ENCODE data around the gene SARDH. TPM values are rescaled to one million over a fixed set of nuclear protein-coding genes. Genes with fewer than 3 reads are reported as not detected.

The SARDH gene
- total and polyA plus RNA-seq, 3 experiments from 2014 or later: 1.3 to 2.0 (median 1.8) TPM

DNA sequence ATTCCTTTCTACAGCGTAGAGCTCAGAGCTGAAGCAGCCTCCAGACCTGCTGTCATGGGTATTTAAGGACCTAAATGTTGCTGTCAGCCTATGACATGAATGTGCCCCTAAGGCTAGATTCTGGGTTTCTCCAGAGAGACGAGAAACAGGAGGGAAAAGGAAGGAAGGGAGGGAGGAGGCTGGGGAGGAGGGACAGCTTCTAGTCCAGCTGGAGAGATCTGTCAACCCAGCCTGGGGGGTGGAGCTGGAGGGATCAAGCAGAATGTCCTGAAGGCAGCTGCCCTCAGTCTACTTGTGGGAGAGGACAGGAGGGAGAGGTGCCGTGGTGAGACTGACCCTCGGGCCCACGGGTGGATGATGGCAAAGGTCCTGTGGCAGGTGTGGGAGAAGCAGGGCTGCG lies 103.1 kb downstream of the SARDH start:
- no peaks in the 10 kb centered on the region for H3K4me1 Mint-ChIP-seq
- CTCF ChIA-PET: no interaction called here
- DNase-seq: no peak
- no peaks in the 10 kb centered on the region for H3K4me1 ChIP-seq (ENCODE audit: insufficient read depth, low read length)
- POLR2A ChIA-PET: no interaction called here
- no peak overlapping the region for H3K4me3 Mint-ChIP-seq
- no peak overlapping the region for H3K4me3 ChIP-seq (ENCODE audit: low read length)
- H3K27ac Mint-ChIP-seq: no peak overlapping the region
- H3K36me3 ChIP-seq (ENCODE audit: insufficient read depth, low read length): no peaks in the 10 kb centered on the region
- H3K36me3 Mint-ChIP-seq: no peaks in the 10 kb centered on the region
- H3K27me3 ChIP-seq (ENCODE audit: insufficient read depth, low read length, poor library complexity, severe bottlenecking): no peaks in the 10 kb centered on the region
- no peak overlapping the region for H3K27ac ChIP-seq (ENCODE audit: low read depth, low read length)
- H3K9me3 Mint-ChIP-seq: no peaks in the 10 kb centered on the region
- H3K27me3 Mint-ChIP-seq: peaks cover 4 to 5% of the 10 kb centered on the region in 2 donors
- H3K9me3 ChIP-seq (ENCODE audit: low read length): no peaks in the 10 kb centered on the region

DNA sequence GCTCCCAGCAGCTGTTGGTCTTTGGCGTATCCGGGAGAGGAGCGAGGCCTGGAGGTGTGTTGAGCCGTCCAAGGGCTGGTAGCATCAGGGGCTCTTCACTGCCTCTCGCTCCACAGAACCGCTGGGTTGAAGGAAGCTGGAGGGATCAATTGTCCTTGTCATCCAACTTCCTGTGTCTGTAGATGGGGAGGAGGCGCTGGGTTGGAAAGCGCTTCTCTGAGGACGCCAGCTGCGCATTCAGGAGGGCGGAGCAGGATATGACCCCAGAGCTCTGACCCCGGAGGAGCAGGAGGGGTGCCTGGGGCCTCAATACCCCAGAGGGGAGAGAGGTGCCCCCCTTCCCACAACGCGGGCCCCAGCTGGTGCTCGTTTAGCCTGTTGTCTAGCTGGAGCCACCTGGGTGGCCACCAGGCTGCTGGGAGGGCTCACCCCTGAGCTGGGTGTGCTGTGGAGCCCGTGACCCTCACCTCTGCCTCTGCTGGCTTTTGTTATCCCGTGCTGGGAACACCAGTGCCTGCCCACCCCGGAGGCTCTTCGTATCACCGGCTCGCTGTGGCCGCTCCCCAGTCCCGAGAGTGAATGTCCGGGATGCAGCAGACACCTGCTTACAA lies 104.0 kb downstream of the SARDH start:
- CTCF ChIA-PET: no interaction called here
- no peaks in the 10 kb centered on the region for H3K36me3 Mint-ChIP-seq
- POLR2A ChIA-PET: no interaction called here

DNA sequence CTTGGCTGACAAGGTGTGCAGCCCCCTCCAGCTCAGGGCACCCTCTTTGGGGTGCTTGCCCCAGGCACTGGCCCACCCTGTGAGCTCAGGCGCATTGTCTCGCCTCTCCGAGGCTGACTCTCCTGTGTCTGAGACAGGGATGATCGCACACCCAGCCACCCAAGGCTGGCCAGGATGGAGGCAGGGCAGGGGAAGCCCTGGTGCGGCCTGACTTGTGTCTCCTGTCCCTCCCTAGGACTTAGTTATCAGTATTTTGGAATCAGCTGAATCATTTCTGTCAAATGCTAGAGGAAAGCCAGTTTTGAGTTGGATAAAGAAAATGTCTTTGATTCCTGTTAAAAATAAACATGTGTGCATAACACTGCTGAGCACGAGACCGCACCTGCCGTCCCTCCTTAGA lies 104.5 kb downstream of the SARDH start:
- ChIA-PET POLR2A (no interaction called here), CTCF (no interaction called here)
- Mint-ChIP-seq H3K36me3 (no peaks in the 10 kb centered on the region), H3K27me3 (peaks cover 4 to 5% of the 10 kb centered on the region in 2 donors), H3K27ac (no peak overlapping the region), H3K9me3 (no peaks in the 10 kb centered on the region), H3K4me3 (no peak overlapping the region), H3K4me1 (no peaks in the 10 kb centered on the region)
- DNase-seq: no peak
- Histone ChIP-seq H3K4me1 (ENCODE audit: insufficient read depth, low read length) (no peaks in the 10 kb centered on the region), H3K36me3 (ENCODE audit: insufficient read depth, low read length) (no peaks in the 10 kb centered on the region), H3K27ac (ENCODE audit: low read depth, low read length) (no peak overlapping the region), H3K9me3 (ENCODE audit: low read length) (no peaks in the 10 kb centered on the region), H3K27me3 (ENCODE audit: insufficient read depth, low read length, poor library complexity, severe bottlenecking) (no peaks in the 10 kb centered on the region), H3K4me3 (ENCODE audit: low read length) (no peak overlapping the region)

More for the DNA sequence above, 104.0 kb downstream of the SARDH start:
- no peak for DNase-seq
- no peaks in the 10 kb centered on the region for H3K4me1 Mint-ChIP-seq
- no peaks in the 10 kb centered on the region for H3K9me3 Mint-ChIP-seq
- Histone ChIP-seq H3K4me3 (ENCODE audit: low read length) (no peak overlapping the region), H3K9me3 (ENCODE audit: low read length) (no peaks in the 10 kb centered on the region), H3K27ac (ENCODE audit: low read depth, low read length) (no peak overlapping the region), H3K36me3 (ENCODE audit: insufficient read depth, low read length) (no peaks in the 10 kb centered on the region), H3K27me3 (ENCODE audit: insufficient read depth, low read length, poor library complexity, severe bottlenecking) (no peaks in the 10 kb centered on the region), H3K4me1 (ENCODE audit: insufficient read depth, low read length) (no peaks in the 10 kb centered on the region)
- H3K4me3 Mint-ChIP-seq: no peak overlapping the region
- H3K27me3 Mint-ChIP-seq: peaks cover 4 to 5% of the 10 kb centered on the region in 2 donors
- peak overlapping the region in 1 of 8 donors; percentile 60 for H3K27ac Mint-ChIP-seq

DNA sequence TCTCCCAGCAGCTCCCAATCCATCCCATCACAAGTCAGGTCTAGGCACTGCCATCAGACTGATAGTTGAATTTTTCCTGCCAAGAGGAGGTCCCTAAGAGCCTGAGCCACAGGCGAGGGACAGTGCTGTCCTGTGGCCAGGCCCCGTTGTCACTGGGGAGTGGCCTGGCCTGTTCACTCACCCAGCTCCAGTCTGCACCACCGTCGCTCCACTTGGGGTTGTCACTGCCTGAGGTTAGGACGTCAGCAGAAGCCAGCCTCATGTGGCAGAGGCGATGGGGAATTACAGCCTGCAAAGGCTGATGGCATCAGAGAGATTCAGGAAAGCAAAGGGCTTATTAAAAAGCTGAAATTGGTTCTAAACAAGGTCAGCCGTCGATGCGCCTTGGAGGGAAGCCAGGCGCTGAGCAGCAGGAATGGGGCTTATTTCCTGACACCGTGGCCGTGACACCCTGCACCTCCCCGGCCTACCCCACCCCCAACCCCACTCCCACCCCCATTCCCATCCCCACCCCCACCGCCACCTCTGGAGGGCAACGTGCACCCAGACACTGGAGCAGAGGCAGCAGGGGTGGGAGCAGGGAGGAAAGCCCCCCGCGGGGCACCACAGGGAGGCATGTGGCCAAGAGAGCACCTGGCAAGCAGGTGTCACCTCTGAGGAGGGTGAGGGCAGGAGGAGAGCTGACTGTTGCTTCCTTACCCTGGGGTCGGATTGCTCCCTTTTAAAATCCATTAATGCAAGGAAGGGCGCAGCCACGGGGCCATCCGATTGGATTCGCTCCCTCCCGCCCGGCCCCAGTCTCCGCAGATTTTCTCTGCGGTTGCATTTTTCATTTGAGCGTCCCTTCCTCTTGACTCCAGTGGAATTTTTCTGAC lies 105.1 kb downstream of the SARDH start:
- Histone ChIP-seq H3K4me1 (ENCODE audit: insufficient read depth, low read length) (no peaks in the 10 kb centered on the region), H3K27me3 (ENCODE audit: insufficient read depth, low read length, poor library complexity, severe bottlenecking) (no peaks in the 10 kb centered on the region), H3K27ac (ENCODE audit: low read depth, low read length) (no peak overlapping the region), H3K9me3 (ENCODE audit: low read length) (no peaks in the 10 kb centered on the region), H3K4me3 (ENCODE audit: low read length) (no peak overlapping the region), H3K36me3 (ENCODE audit: insufficient read depth, low read length) (no peaks in the 10 kb centered on the region)
- Mint-ChIP-seq H3K36me3 (no peaks in the 10 kb centered on the region), H3K9me3 (no peaks in the 10 kb centered on the region), H3K4me1 (no peaks in the 10 kb centered on the region), H3K27me3 (peaks cover 4 to 5% of the 10 kb centered on the region in 2 donors), H3K27ac (no peak overlapping the region), H3K4me3 (no peak overlapping the region)
- DNase-seq: no peak
- ChIA-PET POLR2A (no interaction called here), CTCF (no interaction called here)

DNA sequence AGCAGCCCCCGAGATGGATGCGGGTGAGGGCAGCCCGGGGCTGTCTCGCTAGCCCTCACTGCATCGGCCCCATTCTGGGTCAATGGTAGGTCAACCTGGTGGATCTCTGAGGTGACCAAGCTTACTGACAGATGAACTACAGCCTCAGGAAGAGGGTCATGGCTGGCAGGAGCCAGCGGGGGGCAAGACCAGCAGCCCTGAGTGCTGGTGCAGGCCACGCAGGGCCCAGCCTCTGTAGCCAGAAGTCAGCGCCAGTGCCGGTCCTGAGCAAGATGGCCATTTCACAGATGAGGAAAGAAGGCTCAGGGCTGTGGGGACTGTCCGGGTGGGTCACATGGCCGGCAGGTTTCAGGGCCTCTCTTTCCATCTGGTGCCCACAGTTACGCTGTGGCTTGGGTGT lies 107.0 kb downstream of the SARDH start:
- Mint-ChIP-seq H3K36me3 (peaks cover 0 to 4% (median 0%) of the 10 kb centered on the region in 3 donors), H3K4me3 (no peak overlapping the region), H3K27ac (no peak overlapping the region), H3K4me1 (no peaks in the 10 kb centered on the region), H3K9me3 (peaks cover 0 to 7% (median 5%) of the 10 kb centered on the region in 5 donors), H3K27me3 (peaks cover 4 to 7% of the 10 kb centered on the region in 2 donors)
- ChIA-PET CTCF (no interaction called here), POLR2A (no interaction called here)
- Histone ChIP-seq H3K36me3 (ENCODE audit: insufficient read depth, low read length) (no peaks in the 10 kb centered on the region), H3K4me1 (ENCODE audit: insufficient read depth, low read length) (no peaks in the 10 kb centered on the region), H3K9me3 (ENCODE audit: low read length) (no peaks in the 10 kb centered on the region), H3K4me3 (ENCODE audit: low read length) (no peak overlapping the region), H3K27ac (ENCODE audit: low read depth, low read length) (no peak overlapping the region), H3K27me3 (ENCODE audit: insufficient read depth, low read length, poor library complexity, severe bottlenecking) (no peaks in the 10 kb centered on the region)
- DNase-seq: no peak

DNA sequence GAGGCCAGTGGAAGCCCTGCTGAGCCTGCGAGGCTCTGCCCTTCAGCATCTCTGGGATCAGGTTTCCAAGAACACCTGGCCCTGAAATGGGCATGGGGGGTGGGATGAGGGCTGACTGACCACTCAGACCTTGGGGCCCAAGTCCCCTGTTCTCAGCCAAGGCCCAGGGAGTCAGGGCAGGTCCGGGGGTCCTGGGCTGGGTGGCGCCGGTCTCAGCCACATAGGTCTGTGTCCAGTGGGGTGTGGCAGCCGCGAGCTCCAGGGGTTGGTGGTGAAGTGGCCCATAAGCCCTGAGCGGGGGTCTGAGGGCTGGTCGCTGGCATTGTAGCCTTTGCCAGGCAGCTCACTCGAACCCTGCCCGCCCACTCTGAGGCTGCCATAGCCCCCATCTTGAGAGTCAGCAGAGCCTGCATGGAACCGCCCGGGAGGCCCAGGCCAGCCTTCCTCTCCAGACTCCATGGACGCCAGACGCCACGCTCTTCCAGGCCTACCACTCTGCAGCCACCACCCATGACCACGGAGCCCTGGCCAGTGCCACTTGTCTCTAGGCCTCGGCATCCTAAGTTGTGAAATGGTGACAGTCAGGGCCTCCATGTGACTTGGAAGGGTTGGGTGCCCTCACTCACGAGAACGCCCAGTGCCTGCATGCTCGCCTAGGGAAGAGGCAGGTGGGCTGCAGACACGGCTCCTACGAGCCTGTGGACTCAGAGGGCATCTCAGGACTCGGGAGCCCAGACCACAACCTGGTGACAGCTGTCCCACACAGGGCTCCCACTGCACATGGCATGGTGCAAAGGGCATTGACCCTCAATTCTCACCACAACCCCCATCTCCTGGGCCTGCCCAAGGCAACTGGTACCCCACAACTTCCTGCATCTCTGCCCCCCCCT lies 108.7 kb downstream of the SARDH start:
- DNase-seq: no peak
- H3K9me3 Mint-ChIP-seq: peaks cover 6 to 18% (median 13%) of the 10 kb centered on the region in 5 donors

DNA sequence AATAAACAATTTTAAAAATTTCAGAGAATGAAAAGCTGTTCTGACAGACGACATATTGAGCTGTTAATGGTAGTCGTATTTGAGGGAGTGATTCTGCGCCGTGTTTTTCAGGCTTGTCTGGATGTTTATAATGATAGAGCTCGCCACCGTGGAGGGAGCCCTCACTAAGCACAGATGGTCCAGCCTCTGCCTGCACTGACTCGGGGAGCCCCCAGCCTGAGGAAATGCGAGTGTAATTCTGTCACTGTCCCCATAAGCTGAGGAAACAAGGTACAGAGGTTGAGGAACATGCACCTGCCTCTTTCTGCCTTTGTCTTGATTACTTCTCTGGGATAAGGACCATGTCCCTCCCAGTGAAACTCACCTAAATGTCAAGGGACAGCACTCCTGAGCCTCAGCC lies 109.4 kb downstream of the SARDH start:
- Mint-ChIP-seq H3K27ac (peak overlapping the region in 1 of 8 donors; percentile 70), H3K4me1 (no peaks in the 10 kb centered on the region), H3K9me3 (peaks cover 6 to 18% (median 13%) of the 10 kb centered on the region in 5 donors), H3K36me3 (peaks cover 0 to 15% (median 0%) of the 10 kb centered on the region in 3 donors), H3K4me3 (no peak overlapping the region), H3K27me3 (peaks cover 5 to 8% of the 10 kb centered on the region in 2 donors)
- POLR2A ChIA-PET: no interaction called here
- no peaks in the 10 kb centered on the region for H3K9me3 ChIP-seq (ENCODE audit: low read length)
- CTCF ChIA-PET: no interaction called here
- no peaks in the 10 kb centered on the region for H3K4me1 ChIP-seq (ENCODE audit: insufficient read depth, low read length)
- no peak for DNase-seq
- no peak overlapping the region for H3K4me3 ChIP-seq (ENCODE audit: low read length)
- H3K36me3 ChIP-seq (ENCODE audit: insufficient read depth, low read length): no peaks in the 10 kb centered on the region
- no peaks in the 10 kb centered on the region for H3K27me3 ChIP-seq (ENCODE audit: insufficient read depth, low read length, poor library complexity, severe bottlenecking)
- no peak overlapping the region for H3K27ac ChIP-seq (ENCODE audit: low read depth, low read length)

More for the DNA sequence above, 108.7 kb downstream of the SARDH start:
- H3K4me3 Mint-ChIP-seq: no peak overlapping the region
- H3K36me3 Mint-ChIP-seq: peaks cover 0 to 14% (median 0%) of the 10 kb centered on the region in 3 donors
- H3K9me3 ChIP-seq (ENCODE audit: low read length): no peaks in the 10 kb centered on the region
- no peaks in the 10 kb centered on the region for H3K36me3 ChIP-seq (ENCODE audit: insufficient read depth, low read length)
- ChIA-PET POLR2A (no interaction called here), CTCF (no interaction called here)
- peaks cover 5 to 8% of the 10 kb centered on the region in 2 donors for H3K27me3 Mint-ChIP-seq
- H3K4me3 ChIP-seq (ENCODE audit: low read length): no peak overlapping the region
- H3K4me1 ChIP-seq (ENCODE audit: insufficient read depth, low read length): no peaks in the 10 kb centered on the region
- H3K4me1 Mint-ChIP-seq: no peaks in the 10 kb centered on the region
- H3K27ac ChIP-seq (ENCODE audit: low read depth, low read length): no peak overlapping the region
- H3K27ac Mint-ChIP-seq: peak overlapping the region in 1 of 8 donors; percentile 70
- H3K27me3 ChIP-seq (ENCODE audit: insufficient read depth, low read length, poor library complexity, severe bottlenecking): no peaks in the 10 kb centered on the region

DNA sequence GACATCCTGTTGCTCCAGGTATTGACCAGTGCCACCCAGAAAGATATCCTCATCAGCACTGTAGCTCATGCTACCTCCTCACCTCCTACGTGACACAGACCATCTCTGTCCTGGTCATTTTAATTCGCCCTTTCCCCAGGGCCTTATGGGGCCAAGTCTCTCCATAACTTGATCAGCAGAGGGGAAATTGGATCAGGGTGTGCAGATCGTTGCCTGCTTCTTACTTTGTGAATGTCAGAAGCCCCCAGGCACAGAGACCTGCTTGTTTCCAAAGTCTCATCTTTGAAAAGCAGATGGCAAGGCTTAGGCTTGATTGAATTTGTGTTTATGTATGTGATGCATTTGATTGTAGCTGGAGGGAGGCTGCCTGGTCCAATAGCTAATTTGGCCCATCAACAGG lies 110.8 kb downstream of the SARDH start:
- CTCF ChIA-PET: no interaction called here
- DNase-seq: no peak
- Mint-ChIP-seq H3K9me3 (peaks cover 6 to 18% (median 13%) of the 10 kb centered on the region in 5 donors), H3K27ac (no peak overlapping the region), H3K4me3 (no peak overlapping the region), H3K4me1 (peaks cover 0 to 1% (median under 1%) of the 10 kb centered on the region in 3 donors), H3K36me3 (peaks cover 0 to 15% (median 0%) of the 10 kb centered on the region in 3 donors), H3K27me3 (peaks cover 5 to 8% of the 10 kb centered on the region in 2 donors)
- no peaks in the 10 kb centered on the region for H3K9me3 ChIP-seq (ENCODE audit: low read length)
- H3K4me3 ChIP-seq (ENCODE audit: low read length): no peak overlapping the region
- no peak overlapping the region for H3K27ac ChIP-seq (ENCODE audit: low read depth, low read length)
- no peaks in the 10 kb centered on the region for H3K36me3 ChIP-seq (ENCODE audit: insufficient read depth, low read length)
- H3K27me3 ChIP-seq (ENCODE audit: insufficient read depth, low read length, poor library complexity, severe bottlenecking): no peaks in the 10 kb centered on the region
- H3K4me1 ChIP-seq (ENCODE audit: insufficient read depth, low read length): peaks cover 8% of the 10 kb centered on the region
- POLR2A ChIA-PET: no interaction called here
